SKM-1 treated with dmso at 0.1 percent for 144 hours (cell line): ENCODE data around the gene TMEM18.

Source experiments
- DNase-seq: peaks from one replicate; lab custom pipeline; 2025; ENCODE audit not compliant: unreplicated experiment; lab: John Stamatoyannopoulos, UW

TMEM18 gene

DNA sequence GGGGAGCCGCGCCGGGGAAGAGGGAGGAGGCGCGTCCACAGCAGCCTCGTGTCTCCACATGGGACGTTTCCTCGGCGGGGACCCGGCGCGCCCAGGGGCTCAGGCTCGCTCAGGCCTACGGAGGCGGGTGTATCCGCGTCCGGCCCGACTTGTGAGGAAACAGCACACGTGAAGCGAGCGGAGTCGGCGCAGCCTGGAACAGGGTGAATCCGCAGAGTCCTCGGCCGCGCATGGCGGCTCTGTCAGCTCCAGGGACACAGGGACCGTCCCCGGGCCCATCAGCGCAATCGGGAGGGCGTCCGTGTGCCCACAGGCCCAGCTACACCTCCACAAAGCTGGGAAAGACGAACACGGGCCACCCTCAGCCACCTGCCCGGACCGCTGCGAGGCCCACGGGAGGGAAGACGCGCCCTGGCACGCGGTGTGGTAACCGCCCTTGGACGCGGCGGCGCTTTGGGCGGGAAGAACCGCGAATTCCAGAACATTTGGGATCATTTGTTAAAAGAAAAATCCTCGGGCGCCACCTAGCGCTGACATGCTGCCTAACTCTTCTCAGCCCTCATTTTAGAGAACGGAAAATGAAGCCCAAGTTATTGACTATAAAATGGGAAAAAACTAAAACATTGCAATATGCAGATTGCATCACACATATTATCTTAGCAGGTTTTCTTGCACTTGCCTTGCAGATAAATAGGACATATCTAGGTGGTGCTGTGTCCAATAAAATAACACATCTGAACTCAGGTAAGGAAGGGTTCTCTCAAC is 40.4 kb downstream of the TMEM18 start:
- DNase-seq: peak; percentile 34

DNA sequence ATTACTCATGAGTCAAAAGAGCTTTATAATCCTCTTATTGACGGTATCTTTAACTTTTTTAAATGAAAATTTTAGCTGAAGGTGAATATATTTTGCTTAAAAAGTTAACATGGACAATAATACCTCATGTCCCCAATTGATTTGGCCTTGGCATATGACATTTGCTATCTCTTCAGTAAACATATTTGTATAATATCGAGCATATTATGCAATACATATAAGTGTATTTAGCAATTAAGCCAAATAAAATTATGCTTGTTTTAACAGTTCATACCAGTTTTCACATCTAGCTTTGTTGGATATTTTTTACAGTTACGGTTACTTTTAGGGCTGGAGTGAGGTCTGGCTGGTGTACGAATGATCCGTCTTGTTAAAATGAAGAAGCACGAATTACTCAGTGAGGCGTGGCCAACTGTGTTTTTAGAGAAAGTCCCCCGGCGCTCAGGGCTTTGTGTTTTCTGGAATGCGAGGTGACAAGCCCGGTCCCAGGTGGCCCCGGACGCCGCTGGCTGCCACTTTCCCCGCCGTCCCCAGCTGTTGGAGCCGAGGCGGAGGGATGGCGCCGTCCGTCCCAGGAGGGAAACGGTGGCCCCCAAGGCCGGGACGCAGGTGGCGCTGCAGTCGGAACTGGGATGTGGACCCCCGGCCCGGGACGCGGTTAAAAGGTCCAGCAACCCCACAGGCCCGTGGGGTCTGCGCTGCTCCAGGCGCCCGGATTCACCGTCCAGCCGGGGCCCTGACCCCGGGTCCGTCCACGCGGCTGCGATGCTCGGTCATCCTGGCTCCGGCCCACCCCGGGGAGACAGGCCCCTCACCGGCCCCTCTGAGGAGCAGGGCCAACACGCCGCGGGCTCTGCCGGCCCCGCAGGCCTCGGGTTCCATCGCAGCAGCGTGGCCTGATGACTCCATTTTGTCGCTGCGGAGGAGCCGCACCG is 41.3 kb downstream of the TMEM18 start:
- DNase-seq: no peak

DNA sequence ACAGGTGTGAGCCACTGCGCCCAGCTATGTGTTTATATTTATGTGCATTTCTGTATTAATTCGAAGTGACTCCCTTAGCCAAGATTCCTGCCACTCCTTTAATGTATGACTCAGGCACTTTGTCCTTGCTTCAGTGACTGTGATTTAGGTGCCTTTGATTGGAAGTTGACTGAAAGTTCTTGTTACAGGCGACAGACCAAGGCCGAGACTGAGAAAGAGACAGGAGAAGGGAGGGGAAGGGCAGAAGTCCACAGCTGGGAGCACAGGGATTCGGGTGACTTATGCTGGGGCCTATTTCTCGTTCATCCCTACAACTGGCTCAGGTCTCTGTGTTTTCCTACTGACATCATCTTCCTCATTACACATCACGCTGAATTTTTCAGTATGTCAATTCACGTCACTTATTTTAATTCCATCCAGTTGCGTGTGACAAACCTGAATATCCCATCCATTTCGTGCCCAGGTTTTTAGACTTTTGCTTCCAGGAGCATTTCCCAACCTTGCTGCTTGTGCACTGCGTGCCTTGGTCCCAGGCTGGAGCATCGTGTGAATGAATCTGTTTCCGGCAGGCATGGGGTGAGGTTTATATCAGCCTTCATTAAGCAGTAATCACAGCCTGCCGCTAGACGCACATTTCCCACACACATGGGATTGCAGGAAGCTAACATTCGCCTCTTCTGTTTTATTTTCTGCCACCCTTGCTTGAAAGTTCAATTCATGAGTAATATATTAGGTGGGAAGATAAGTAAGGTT is 42.4 kb downstream of the TMEM18 start:
- DNase-seq: no peak

DNA sequence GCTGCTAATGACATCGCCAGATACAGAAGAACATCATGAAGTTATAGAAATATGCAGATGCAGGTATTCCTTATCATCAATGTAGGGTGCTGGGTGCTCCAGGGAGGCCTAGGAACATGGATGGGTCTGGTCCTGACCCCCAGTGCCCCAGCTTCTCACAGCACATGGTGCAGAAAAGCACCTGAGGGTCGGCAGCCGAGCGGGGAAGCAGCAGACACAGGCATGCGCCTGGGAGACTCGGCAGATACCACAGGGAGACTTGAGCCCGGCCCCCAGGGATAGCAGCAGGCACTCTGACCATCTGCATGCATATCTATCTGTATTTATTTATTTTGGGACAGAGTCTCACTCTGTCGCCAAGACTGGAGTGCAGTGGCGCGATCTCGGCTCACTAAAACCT is 43.2 kb downstream of the TMEM18 start:
- no peak for DNase-seq

DNA sequence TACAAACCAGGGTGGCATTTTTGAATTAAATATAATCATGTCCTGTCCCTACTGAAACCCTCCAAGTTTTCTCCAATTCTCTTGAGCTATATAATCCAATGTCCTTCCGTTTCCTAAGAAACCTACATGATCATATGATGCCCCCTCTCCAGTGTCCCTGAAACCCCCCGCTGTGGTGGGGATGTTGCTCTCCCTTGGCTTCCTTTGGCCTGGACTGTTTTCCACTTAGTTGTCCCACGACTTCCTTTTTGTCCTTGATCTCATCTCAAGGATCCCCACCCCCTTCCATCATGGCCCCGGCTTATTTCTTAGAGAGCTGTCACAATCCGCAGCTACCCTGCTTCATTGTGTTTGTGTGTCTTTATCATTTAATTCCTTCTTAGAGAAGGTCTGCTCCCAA is 43.8 kb downstream of the TMEM18 start:
- DNase-seq: no peak

DNA sequence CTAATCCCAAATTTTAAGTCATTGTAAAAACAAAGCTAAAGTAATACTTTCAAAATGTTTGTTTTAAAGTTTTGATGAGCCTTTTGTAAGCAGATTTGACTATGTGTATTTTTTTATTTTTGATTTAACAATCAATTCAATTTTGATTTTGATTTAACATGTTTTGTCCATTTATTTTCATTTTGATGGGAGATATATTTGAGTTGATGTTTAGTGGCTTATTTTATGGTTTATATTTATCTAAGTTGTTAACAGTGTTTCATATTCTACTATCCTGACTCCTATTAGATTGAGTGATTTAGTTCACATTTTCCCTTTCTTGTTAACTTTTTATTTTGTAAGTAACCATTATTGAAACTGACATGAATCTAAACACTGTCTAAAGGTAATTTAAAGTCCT is 44.7 kb downstream of the TMEM18 start:
- DNase-seq: no peak

DNA sequence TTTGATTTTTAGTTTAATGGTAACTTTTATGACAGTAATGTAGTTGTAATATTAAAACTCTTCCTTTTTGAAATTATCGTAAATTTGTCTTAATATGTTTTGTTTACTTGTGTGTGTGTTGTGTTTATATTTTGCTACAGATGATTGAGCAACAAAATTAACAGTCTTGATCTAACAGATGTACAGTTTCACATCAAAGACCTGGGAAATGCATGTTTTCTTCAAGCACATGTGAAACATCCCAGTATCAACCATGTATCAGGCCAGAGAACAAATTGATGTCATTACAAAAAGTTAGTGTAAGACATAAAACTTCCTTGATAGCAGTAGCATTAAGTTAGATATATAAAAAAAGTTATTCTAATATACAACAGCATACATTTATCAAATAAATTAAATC is 45.5 kb downstream of the TMEM18 start:
- DNase-seq: no peak

DNA sequence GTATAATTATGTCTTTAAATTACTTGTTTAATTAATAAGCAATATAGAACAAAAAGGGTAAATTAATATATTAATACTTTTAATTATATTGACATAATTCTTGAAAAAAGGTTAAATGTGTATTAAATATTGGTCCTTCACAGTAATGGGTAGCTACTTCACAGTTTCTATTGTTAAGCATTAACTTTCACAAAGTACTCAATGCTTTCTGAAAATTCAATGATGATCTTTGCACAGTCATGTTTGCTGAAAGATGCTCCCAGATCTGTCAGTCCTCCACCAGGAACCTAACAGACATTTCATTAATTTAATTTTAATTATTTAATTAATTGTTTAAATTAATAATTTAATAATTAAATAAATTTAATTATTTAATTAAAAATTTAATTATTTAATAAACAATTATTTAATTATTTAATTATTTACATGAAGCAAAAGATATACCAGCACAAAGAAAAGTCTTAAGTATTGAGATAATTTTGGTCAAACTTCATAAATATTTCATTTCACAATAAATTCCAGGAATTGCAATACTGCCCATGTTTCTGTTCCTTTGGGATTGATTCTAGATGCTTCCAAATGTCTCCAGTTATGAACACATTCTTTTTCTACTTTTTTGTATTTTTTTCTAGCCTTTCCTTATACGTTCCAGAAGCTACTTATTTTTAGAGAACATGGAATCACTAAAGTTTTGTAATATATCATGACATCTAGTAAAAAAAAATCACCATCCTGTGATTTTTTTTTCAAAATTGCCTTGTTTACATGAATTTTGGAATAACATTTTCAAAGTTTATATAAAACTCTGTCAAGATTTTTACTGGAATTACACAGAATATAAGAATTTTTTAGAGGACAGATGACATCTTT is 46.5 kb downstream of the TMEM18 start:
- no peak for DNase-seq

DNA sequence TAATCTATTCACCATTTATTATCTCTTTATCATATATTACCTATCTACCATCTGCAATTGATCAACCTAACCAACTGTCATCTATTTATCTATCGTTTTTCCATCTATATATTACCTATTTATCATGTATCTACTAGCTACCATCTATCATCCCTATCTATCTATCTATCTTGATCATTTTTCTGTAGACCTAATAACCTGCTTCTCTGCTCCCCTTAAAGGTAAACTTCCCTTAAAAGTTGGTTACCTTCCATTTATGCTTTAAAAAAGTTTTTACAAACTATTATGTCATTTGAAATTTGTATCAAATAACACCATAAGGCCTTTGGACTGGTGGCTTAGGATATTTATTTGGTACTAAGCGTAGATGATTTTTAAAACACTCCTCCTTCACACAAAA is 47.2 kb downstream of the TMEM18 start:
- DNase-seq: no peak

DNA sequence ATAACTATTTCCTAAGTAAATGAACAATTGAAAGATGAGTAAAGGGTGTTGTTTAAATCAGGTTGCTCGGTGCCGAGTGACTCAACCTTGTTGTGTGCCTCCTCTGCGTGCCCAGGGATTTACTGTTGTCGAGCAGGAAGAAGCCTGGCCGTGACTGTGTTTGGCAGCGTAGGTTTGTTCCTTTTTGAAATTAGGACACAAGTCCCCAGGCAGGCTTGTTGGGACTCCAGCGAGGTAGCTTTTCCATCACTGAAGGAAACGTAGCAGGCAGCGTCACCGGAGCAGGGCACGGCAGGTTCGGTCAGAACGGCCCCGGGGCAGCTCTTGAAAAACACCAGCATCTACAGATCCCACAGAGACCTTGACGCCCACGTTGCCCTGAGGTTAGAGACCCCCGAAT is 48.6 kb downstream of the TMEM18 start:
- DNase-seq: no peak

DNA sequence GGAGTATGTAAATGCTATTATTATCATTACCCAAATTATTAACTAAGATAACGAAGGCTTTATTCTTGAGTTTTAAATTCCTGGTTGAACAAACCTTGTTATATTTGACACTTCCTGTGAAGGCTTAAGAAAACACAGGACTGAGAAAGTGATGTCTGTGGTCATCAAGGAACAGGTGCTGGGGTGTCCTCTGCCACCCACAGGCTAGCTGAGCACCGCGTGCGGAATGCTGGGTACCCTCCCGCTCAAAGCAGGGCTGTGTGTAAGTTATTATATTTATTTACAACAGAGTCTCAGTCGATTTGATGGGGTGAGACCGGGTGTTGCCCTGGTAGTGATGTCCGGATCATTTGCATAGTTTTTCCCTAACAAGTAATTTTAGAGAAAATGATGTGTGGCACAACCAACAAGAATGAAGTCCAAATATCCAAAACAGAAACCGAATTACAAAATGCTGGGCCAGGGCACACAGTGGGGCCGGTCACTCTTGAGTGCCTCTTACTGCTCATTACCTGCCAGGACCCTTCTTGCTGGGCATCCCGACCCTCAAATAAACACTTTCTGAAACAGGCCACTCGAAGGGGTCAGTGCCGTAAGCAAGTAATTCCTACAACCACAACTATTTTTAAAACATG is 49.2 kb downstream of the TMEM18 start:
- no peak for DNase-seq

DNA sequence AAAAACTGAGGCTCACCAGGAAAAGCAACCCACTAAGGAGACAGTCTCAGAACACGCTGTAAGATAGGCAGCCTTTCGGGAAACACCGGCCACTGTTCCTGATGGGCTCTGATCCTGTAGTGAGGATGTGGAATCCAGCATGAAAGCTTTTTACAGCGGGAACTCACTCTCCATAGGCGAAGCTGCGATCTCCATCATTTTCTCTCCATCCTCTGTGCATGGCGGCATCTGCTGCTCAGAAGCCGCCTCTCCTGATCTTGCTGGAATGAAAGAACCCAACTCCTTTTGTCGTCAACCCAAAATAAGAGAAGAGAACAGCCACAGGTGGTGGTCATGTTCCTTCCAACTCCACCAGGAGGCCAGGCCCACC is 49.9 kb downstream of the TMEM18 start:
- no peak for DNase-seq

DNA sequence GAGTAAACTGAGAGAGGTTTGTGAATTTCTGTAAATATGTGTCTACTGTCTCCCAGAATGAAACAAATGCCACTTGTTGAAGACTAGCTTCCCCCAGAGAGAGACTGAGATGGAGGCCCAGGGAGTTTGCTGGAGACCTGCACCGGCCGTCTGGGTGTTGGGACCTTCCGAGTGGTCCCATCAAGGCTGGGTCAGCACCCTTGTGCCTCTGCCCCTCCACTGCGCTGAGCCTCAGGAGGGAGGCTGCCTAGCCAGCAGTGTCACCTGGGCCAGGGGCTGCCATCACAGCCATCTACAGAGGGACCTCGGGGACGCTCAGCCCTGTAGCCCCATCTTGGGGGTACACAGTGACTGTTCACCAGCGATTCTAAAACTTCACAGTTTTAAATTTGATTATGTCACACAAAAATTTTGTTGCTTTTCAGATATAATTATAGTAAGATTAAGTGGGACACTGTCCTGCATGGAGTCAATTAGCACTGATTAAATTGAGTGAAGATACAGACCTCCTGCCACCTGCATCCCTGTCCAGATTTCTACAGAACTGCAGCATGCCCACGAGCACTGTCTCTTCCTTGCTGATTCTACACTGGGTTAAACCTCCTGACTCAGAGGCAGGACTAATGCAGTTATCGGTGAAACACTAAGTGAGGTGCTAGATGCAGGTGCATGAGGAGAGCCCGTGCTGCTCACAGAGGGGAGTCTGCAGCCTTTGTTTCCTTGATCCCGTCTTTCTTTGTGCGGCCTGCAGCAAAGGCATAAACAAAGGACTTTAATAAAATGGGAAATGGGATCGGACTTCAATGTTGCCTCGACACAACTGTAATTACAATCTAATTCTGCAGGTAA is 50.5 kb downstream of the TMEM18 start:
- no peak for DNase-seq

DNA sequence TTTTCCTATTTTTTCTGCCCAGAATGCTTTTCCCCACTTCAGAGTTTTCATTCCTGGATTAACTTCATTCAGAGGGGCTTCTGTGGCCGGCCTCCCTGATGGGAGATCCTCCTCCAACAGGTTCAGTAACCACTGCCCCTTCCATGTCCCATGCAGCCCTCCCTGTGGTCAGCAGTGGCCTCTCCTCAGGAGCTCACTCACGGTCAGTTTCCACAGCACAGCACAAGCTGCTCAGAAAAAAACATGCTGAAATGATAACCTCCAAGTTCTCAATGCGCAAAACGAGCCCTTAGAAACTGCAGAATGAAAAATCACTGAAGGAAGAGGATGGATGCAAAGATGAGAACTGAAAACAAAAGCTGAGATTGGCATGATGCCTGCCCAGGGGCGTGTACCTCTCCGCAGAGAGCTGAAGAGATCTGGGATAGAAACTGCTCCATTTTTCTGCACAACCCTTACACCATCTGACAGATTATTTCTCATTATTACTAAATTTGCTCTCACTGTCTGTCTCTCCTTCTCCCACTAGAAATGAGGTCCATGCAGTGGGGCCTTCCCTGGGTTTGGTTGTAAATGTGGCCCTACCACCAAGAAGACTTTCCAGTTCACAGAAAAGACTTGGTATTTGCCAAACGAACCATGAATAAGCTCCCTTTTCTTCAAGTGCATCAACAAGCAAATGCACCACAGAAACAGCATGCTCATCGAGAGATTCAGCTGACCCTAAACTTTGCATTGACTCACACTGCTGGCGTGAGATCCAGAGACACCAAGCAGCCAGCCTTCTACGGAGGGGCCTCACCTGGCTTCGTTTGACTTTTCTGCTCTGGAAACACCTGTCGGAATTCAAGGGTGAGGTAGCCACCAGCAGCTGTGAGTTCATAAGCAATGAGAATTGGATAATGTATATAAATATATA is 51.5 kb downstream of the TMEM18 start:
- DNase-seq: no peak

DNA sequence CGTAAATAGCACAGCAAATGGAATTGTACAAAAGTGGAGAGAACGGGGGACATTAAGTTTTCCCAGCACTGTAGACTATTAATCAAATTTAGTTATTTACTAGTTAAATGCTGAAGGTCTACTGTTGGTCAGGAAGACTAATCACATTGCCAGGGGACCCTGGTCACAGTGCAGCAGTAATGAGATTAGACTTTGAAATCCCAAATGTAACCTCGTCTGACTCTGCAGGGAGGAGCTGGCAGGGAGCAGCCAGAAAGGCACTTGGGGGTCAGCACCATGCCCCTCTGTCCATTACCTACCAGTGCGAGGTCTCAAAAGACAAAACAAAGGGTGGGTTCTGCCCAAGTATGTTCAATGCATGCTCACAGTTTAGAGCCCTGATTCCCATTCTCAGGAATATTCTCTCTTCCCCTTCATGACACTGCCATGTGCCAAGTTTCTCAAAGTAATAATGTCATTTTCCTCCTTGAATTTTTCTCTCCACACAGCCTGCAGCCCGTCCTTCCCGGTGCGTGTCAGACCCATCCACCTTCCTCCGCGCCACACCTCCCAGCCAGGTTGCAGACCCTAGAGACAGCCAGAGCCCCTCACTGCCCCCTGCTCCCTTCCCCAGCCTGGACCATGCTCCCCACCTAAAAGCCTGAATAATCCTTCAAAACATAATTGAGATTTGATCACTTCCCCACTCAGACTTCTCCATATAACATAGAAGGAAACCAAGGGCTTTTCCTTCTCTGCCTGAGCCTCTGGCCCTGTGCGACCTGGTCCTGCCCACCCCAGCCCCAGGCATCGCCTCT is 52.5 kb downstream of the TMEM18 start:
- no peak for DNase-seq

DNA sequence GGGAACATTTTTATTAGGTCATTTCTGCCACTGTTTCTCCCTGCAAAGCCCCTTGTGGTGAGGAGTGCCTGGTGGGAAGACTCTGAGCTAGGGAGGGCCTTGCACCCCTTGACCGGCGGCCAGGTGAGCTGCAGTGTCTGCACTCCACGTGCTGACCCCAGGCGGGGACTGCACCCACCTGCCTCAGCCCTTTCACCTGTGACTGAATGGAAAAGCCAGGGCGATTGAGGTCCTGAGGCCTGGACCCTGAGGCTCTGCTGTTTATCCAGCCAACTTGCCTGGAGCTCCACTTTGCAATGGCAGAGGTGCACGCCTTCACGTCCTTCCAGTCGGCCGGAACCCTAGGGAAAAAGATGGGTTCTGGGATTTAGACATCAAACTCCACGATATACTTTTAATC is 53.1 kb downstream of the TMEM18 start:
- DNase-seq: no peak

DNA sequence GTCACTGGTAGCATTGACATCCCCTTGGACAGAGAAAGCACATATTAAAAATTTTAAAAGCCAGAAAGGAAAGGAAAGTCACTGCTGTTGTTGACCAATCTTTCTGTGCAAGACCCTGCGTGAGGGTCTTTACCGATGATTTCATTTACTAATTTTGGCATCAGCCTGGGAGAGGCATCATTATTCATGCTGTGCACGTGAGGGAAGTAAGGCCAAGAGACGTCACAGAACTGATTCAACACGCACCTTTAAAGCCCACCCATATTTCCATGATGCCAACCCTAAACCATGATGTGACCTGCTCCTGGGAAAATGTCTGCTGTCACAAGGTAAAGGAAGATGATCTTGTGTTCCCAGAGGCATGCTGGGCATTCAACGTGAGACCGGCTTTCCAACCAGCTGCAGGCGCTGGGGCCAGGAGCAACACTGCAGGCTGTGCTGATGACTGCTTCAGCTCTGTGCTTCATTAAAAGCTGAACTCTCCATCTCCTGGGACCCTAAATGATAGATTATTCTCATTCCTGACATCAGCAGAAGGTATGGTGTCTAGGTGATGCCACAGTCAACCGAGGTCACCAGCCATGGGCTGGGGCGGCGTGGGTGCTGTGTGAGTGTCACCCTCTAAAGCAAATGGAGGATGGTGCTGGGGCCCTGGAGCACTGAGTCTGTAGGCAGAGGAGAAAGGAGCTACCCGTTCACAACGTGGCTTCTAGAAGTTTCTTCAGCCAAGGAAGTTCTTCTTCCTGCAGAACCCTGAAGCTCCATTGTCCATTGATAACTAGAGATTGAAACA is 53.9 kb downstream of the TMEM18 start:
- no peak for DNase-seq
